Panc1 (cell line): ENCODE measurements around the gene RIC8A. TPM values are rescaled to one million over a fixed set of nuclear protein-coding genes. Genes with fewer than 3 reads are reported as not detected.

Experiments
- ATAC-seq: fragments of 200-7000 bp; cut with Tn5 transposase; 2 replicates; pipeline ENCODE4 v1.9.1; 2020; ENCODE audit warnings: mild to moderate bottlenecking, moderate library complexity
- BruUV-seq: library from RNA; stranded (reverse); fragments of 400-500 nt; replicated peaks from 2 replicates; lab custom pipeline; 2021; lab: Mats Ljungman, UMichigan
- CTCF ChIA-PET: fragments of 300-600 bp; sonication (Branson Sonifier 250); formaldehyde crosslinking; loops from one replicate; lab custom pipeline; 2022; ENCODE audit warnings: antibody characterized with exemption; lab: Charles Lee
- POLR2A ChIA-PET: fragments of 300-600 bp; sonication (Branson Sonifier 250); formaldehyde crosslinking; loops from one replicate; lab custom pipeline; 2022; ENCODE audit warnings: antibody characterized with exemption; lab: Charles Lee
- DNase-seq: peaks from one replicate; pipeline ENCODE4 v3.0.0-alpha.2; 2010; ENCODE audit warnings: low read depth, low spot score
- H3K27ac ChIP-seq: 2 replicates; pipeline ENCODE4 v1.5.1; 2011; ENCODE audit warnings: mild to moderate bottlenecking, low read length, inconsistent platforms
- H3K27me3 ChIP-seq: fragments of 200-500 bp; sonication (Bioruptor generic); 2 replicates; pipeline ENCODE4 v1.6.0; 2014; ENCODE audit warnings: low read length, inconsistent platforms; ENCODE audit not compliant: control insufficient read depth, insufficient read depth
- H3K36me3 ChIP-seq: fragments of 200-500 bp; sonication (Bioruptor generic); 2 replicates; pipeline ENCODE4 v1.5.1; 2014; ENCODE audit warnings: inconsistent platforms, mild to moderate bottlenecking, low read length, moderate library complexity; ENCODE audit not compliant: control insufficient read depth, insufficient read depth
- H3K4me1 ChIP-seq: 2 replicates; pipeline ENCODE4 v1.5.1; 2011; ENCODE audit warnings: inconsistent platforms, mild to moderate bottlenecking, low read length, moderate library complexity; ENCODE audit not compliant: control insufficient read depth, insufficient read depth
- H3K4me3 ChIP-seq, 2 experiments: 2 replicates each; pipeline ENCODE4 v1.5.1; 2011 to 2012; ENCODE audit warnings: low read depth in 2 of 2, low read length in 2 of 2, mild to moderate bottlenecking in 2 of 2, inconsistent platforms in 1 of 2, moderate library complexity in 1 of 2
- H3K9me3 ChIP-seq: fragments of 200-500 bp; sonication (Bioruptor generic); 2 replicates; pipeline ENCODE4 v1.5.1; 2014; ENCODE audit warnings: low read depth, mild to moderate bottlenecking, inconsistent platforms, low read length, moderate library complexity; ENCODE audit not compliant: control insufficient read depth, insufficient read depth
- CTCF ChIP-seq: fragments of 450-650 bp; IDR thresholded peaks from 2 replicates; pipeline ENCODE4 v1.5.1; 2017; ENCODE audit warnings: mild to moderate bottlenecking
- POLR2AphosphoS5 ChIP-seq: IDR thresholded peaks from 2 replicates; pipeline ENCODE4 v1.6.1; 2012; ENCODE audit warnings: mild to moderate bottlenecking, low read depth, low read length, moderate library complexity
- REST ChIP-seq, 2 experiments: IDR thresholded peaks; 2 replicates each; pipeline ENCODE4 v1.6.1; 2011 to 2012; ENCODE audit warnings: low read depth in 2 of 2, control low read depth in 1 of 2, low read length in 1 of 2, mild to moderate bottlenecking in 1 of 2, moderate library complexity in 1 of 2; ENCODE audit not compliant: insufficient read depth in 1 of 2
- SIN3A ChIP-seq: IDR thresholded peaks from 2 replicates; pipeline ENCODE4 v1.6.1; 2012; ENCODE audit warnings: low read depth, mild to moderate bottlenecking, low read length, moderate library complexity, borderline replicate concordance; ENCODE audit not compliant: insufficient read depth
- TCF7L2 ChIP-seq: IDR thresholded peaks from 2 replicates; pipeline ENCODE4 v1.6.1; 2011; ENCODE audit warnings: mild to moderate bottlenecking, low read depth, low read length, inconsistent platforms
- in situ Hi-C: cut with HindIII; loops from 2 replicates; pipeline ENCODE4 v1.10.0; 2016; ENCODE audit warnings: low sequenced_read_pairs, low pct_unique_long_range_greater_than_20kb
- intact Hi-C: fragments of 100-400 bp; cut with micrococcal nuclease; formaldehyde crosslinking; loops from one replicate; pipeline ENCODE4 v1.10.0; 2022; ENCODE audit not compliant: unreplicated experiment
- total RNA-seq: library from RNA; stranded (reverse); gene quantifications from one replicate; pipeline ENCODE4 v1.2.1, GENCODE V29; 2021; ENCODE audit not compliant: unreplicated experiment

The RIC8A gene
- total RNA-seq, 1 experiment from 2014 or later, result 264 TPM

- no peaks in the 10 kb centered on the region; the same call in 1 of the 2 replicates for H3K36me3 ChIP-seq
- DNase-seq, result no peak
- H3K27ac ChIP-seq, result no peak overlapping the region
- peak; percentile 14 for ATAC-seq
- intact Hi-C loops (no loop called here), in situ Hi-C loops (no loop called here)
- no peak for TF ChIP-seq SIN3A
- no peak for TF ChIP-seq POLR2AphosphoS5
- no peak for TF ChIP-seq REST (IDR thresholded peaks at IDR 0.05; ENCODE audit: insufficient read depth in 1 of 2, low read depth in 2 of 2, low read length in 1 of 2)
- TF ChIP-seq CTCF, result no peak
- TF ChIP-seq TCF7L2, result no peak
- BruUV-seq, result no TSS peak
- no peaks in the 10 kb centered on the region for H3K9me3 ChIP-seq
- ChIA-PET POLR2A (no interaction called here), CTCF (no interaction called here)
- no peaks in the 10 kb centered on the region for H3K27me3 ChIP-seq
- no peak overlapping the region for H3K4me3 ChIP-seq
- H3K4me1 ChIP-seq, result no peaks in the 10 kb centered on the region
These were observed 7.7 kb upstream of the RIC8A start for GRCh38 chr11:199782-200181.

- BruUV-seq, result no TSS peak
- POLR2A ChIA-PET, result no interaction called here
These were observed 7.1 kb upstream of the RIC8A start for GRCh38 chr11:200224-201003.

More at GRCh38 chr11:200224-201003, 7.1 kb upstream of the RIC8A start:
- peak; percentile 3; the same call in 1 of the 2 replicates for ATAC-seq
- no peaks in the 10 kb centered on the region for H3K9me3 ChIP-seq
- CTCF ChIA-PET, result no interaction called here
- H3K27me3 ChIP-seq, result no peaks in the 10 kb centered on the region
- H3K4me3 ChIP-seq, result no peak overlapping the region
- no peak overlapping the region for H3K27ac ChIP-seq
- H3K4me1 ChIP-seq, result peaks cover 1% of the 10 kb centered on the region
- TF ChIP-seq REST (IDR thresholded peaks at IDR 0.05; ENCODE audit: insufficient read depth in 1 of 2, low read depth in 2 of 2, low read length in 1 of 2) (no peak), CTCF (no peak), TCF7L2 (no peak), SIN3A (no peak), POLR2AphosphoS5 (no peak)
- in situ Hi-C loops (no loop called here), intact Hi-C loops (no loop called here)
- DNase-seq, result no peak
- H3K36me3 ChIP-seq, result no peaks in the 10 kb centered on the region; the same call in 1 of the 2 replicates
